PFSK-1 (cell line): ENCODE data around the gene ZNF536. TPM values are rescaled to one million over a fixed set of nuclear protein-coding genes. Genes with fewer than 3 reads are reported as not detected.

Experiments used
- FOXP2 ChIP-seq: optimal IDR thresholded peaks from 2 replicates; pipeline ENCODE3; 2011; ENCODE audit warnings: borderline replicate concordance, control low read depth, inconsistent platforms; ENCODE audit not compliant: insufficient read depth; ENCODE audit errors: extremely low read length, extremely low read depth
- POLR2AphosphoS5 ChIP-seq: IDR thresholded peaks from 2 replicates; pipeline ENCODE4 v1.6.1; 2012; ENCODE audit warnings: low read depth, mild to moderate bottlenecking, control low read depth, low read length, moderate library complexity
- REST ChIP-seq, 2 experiments: IDR thresholded peaks; 2 replicates each; pipeline versions ENCODE4 v1.6.1 to v1.8.0; 2011 to 2012; ENCODE audit warnings: low read depth in 2 of 2, low read length in 2 of 2, control low read depth in 1 of 2, inconsistent platforms in 1 of 2, mild to moderate bottlenecking in 1 of 2, moderate library complexity in 1 of 2; ENCODE audit not compliant: insufficient read depth in 1 of 2
- SIN3A ChIP-seq: IDR thresholded peaks from 2 replicates; pipeline ENCODE4 v1.6.1; 2012; ENCODE audit warnings: mild to moderate bottlenecking, low read length, moderate library complexity, borderline replicate concordance; ENCODE audit not compliant: insufficient read depth
- TAF1 ChIP-seq: IDR thresholded peaks from 2 replicates; pipeline ENCODE4 v1.6.1; 2012; ENCODE audit warnings: low read length, control low read depth, borderline replicate concordance; ENCODE audit not compliant: insufficient read depth
- polyA plus RNA-seq: library from polyadenylated mRNA; unstranded; fragments of >200 nt; gene quantifications from one replicate; pipeline ENCODE4 v1.2.1, GENCODE V29; 2012; ENCODE audit warnings: low read depth, missing spikeins; ENCODE audit not compliant: insufficient read length

The ZNF536 gene
- not detected for polyA plus RNA-seq

- no peak for TF ChIP-seq SIN3A
Observed at GRCh38 chr19:30371960-30372824, at the start of gene ZNF536. Gene ZNF536, plus strand, starts transcription at chr19:30372384. Its CDS starts 71,179 bp downstream, at chr19:30443563.

- TF ChIP-seq POLR2AphosphoS5 (no peak), SIN3A (no peak), TAF1 (no peak), FOXP2 (no peak), REST (IDR thresholded peaks at IDR 0.05; ENCODE audit: insufficient read depth in 1 of 2, low read depth in 2 of 2, low read length in 2 of 2) (no peak)
Observed at GRCh38 chr19:30322641-30323320, 49.4 kb upstream of the ZNF536 start.

- no peak for TF ChIP-seq POLR2AphosphoS5
- no peak for TF ChIP-seq SIN3A
- TF ChIP-seq REST (IDR thresholded peaks at IDR 0.05; ENCODE audit: insufficient read depth in 1 of 2, low read depth in 2 of 2, low read length in 2 of 2) = no peak
- no peak for TF ChIP-seq TAF1
- no peak for TF ChIP-seq FOXP2
Observed at GRCh38 chr19:30323904-30324303, 48.3 kb upstream of the ZNF536 start.

- TF ChIP-seq FOXP2 (no peak), SIN3A (no peak), REST (IDR thresholded peaks at IDR 0.05; ENCODE audit: insufficient read depth in 1 of 2, low read depth in 2 of 2, low read length in 2 of 2) (no peak), TAF1 (no peak), POLR2AphosphoS5 (no peak)
Observed at GRCh38 chr19:30324982-30325381, 47.2 kb upstream of the ZNF536 start.

- TF ChIP-seq POLR2AphosphoS5 (no peak), TAF1 (no peak), SIN3A (no peak), REST (IDR thresholded peaks at IDR 0.05; ENCODE audit: insufficient read depth in 1 of 2, low read depth in 2 of 2, low read length in 2 of 2) (no peak), FOXP2 (no peak)
Observed at GRCh38 chr19:30325676-30326392, 46.4 kb upstream of the ZNF536 start.
